IPS-NIHi11 (cell line): ENCODE results near the gene MTARC2.

Experiments
- DNase-seq: peaks from one replicate; pipeline ENCODE4 v3.0.0; 2012; ENCODE audit warnings: mixed read lengths, low spot score

Gene MTARC2

GRCh38 chr1:220827445-220828178, 79.5 kb downstream of the MTARC2 start:
- DNase-seq = no peak

DNA sequence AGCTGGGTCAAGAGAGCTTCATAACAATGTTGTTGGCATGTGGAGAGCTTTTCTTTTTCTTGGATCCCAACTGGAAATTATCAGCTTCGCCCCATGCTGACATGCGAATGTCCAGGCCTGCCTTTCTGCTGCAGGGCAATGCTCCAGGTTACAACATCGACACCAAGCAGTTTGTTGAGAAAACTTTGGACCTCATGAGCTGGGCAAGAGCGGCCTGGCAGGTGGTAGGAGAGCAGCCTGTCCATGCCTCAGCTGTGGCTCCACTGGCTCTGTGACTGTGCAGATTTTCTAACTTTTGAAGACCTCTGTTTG, 80.0 kb downstream of the MTARC2 start:
- DNase-seq = no peak

DNA sequence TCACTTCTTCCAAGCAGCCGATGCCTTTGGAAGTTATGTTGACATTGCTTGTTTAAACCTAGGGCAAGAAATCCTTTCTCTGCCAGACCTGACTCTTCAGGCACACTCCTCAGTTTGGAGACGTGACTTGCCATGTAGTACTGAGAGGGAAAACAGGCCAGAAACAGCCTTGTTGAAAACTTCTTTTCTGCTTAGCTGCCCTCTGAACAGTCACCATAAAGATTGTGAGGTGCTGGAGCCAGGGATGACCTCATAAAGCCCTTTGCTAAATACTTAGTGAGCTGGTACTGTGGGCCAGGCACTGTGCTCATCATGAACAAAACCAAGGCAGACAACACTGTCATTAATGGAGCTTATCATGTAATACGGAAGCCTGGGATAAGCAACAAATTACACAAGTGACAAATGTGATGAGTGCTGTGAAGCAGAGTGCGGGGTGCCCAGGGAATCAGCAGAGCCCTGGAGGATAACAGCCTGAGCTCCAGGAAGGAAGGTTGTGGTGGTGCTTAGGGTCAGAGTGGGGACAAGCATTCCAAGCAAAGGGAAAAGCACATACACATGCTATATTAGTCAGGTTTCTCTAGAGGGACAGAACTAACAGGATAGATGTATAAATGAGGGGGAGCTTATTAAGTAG, 80.9 kb downstream of the MTARC2 start:
- no peak for DNase-seq

- DNase-seq = no peak
Observed at GRCh38 chr1:220833436-220833835, 85.3 kb downstream of the MTARC2 start.
